C4-2B (cell line): ENCODE measurements around the gene KLHL3.

Experiments used
- CTCF ChIP-seq: fragments of 450-650 bp; conservative IDR thresholded peaks from 2 replicates; pipeline ENCODE4 v1.5.1; 2017; ENCODE audit warnings: mild to moderate bottlenecking
- ZFX ChIP-seq: fragments of 450-650 bp; IDR thresholded peaks from 2 replicates; pipeline ENCODE4 v1.6.1; 2017

GRCh38 chr5:137616046-137616445, 119.8 kb downstream of the KLHL3 start:
- TF ChIP-seq CTCF (no peak), ZFX (no peak)
